KOPT-K1 (cell line): ENCODE measurements around the gene GAPDHS.

Experiments used
- H3K27ac ChIP-seq: fragments of 200-600 bp; sonication (generic); 2 replicates; pipeline ENCODE4 v1.5.1; 2016; ENCODE audit warnings: antibody characterized with exemption, mild to moderate bottlenecking, low read depth, low read length; ENCODE audit not compliant: poor library complexity, severe bottlenecking
- H3K36me3 ChIP-seq: fragments of 200-600 bp; sonication (generic); 2 replicates; pipeline ENCODE4 v1.5.1; 2017; ENCODE audit warnings: antibody characterized with exemption, mild to moderate bottlenecking, low read length, moderate library complexity; ENCODE audit not compliant: insufficient read depth
- H3K9me3 ChIP-seq: fragments of 200-600 bp; sonication (generic); 2 replicates; pipeline ENCODE4 v1.5.1; 2017; ENCODE audit warnings: antibody characterized with exemption, low read length, mild to moderate bottlenecking; ENCODE audit not compliant: insufficient read depth, poor library complexity, severe bottlenecking

GAPDHS gene

GRCh38 chr19:35533201-35533821 lies at the start of gene GAPDHS:
Gene GAPDHS (plus strand): TSS chr19:35533456. CDS start chr19:35533528, 72 bp downstream.
- no peaks in the 10 kb centered on the region for H3K9me3 ChIP-seq
- H3K27ac ChIP-seq: no peak within 1 kb of the TSS
- no peaks in the 10 kb centered on the region for H3K36me3 ChIP-seq

GRCh38 chr19:35484252-35485036 lies 48.8 kb upstream of the GAPDHS start:
- Histone ChIP-seq H3K9me3 (no peaks in the 10 kb centered on the region), H3K27ac (no peak overlapping the region), H3K36me3 (no peaks in the 10 kb centered on the region)

GRCh38 chr19:35486268-35486708 lies 47.0 kb upstream of the GAPDHS start:
- H3K9me3 ChIP-seq: no peaks in the 10 kb centered on the region
- no peaks in the 10 kb centered on the region for H3K36me3 ChIP-seq
- no peak overlapping the region for H3K27ac ChIP-seq

- Histone ChIP-seq H3K27ac (no peak overlapping the region), H3K9me3 (no peaks in the 10 kb centered on the region), H3K36me3 (no peaks in the 10 kb centered on the region)
Observed at GRCh38 chr19:35487656-35488182, 45.5 kb upstream of the GAPDHS start.

- Histone ChIP-seq H3K27ac (no peak overlapping the region), H3K36me3 (no peaks in the 10 kb centered on the region), H3K9me3 (no peaks in the 10 kb centered on the region)
Observed at GRCh38 chr19:35488677-35489076, 44.6 kb upstream of the GAPDHS start.

- Histone ChIP-seq H3K9me3 (no peaks in the 10 kb centered on the region), H3K36me3 (no peaks in the 10 kb centered on the region), H3K27ac (no peak within 1 kb of the TSS)
Observed at GRCh38 chr19:35490364-35490763, 42.9 kb upstream of the GAPDHS start, which contains the start of gene KRTDAP. Gene KRTDAP (minus strand): TSS chr19:35490464. CDS start chr19:35490442, 22 bp downstream.

GRCh38 chr19:35491836-35492360 lies 41.4 kb upstream of the GAPDHS start:
- H3K36me3 ChIP-seq: no peaks in the 10 kb centered on the region
- H3K9me3 ChIP-seq: no peaks in the 10 kb centered on the region
- no peak overlapping the region for H3K27ac ChIP-seq

GRCh38 chr19:35493971-35494370 lies 39.3 kb upstream of the GAPDHS start:
- Histone ChIP-seq H3K9me3 (no peaks in the 10 kb centered on the region), H3K36me3 (no peaks in the 10 kb centered on the region), H3K27ac (no peak overlapping the region)

- no peak overlapping the region for H3K27ac ChIP-seq
- H3K36me3 ChIP-seq: no peaks in the 10 kb centered on the region
- H3K9me3 ChIP-seq: no peaks in the 10 kb centered on the region
Observed at GRCh38 chr19:35495107-35496064, 37.9 kb upstream of the GAPDHS start.

GRCh38 chr19:35497406-35497805 lies 35.9 kb upstream of the GAPDHS start:
- Histone ChIP-seq H3K9me3 (no peaks in the 10 kb centered on the region), H3K36me3 (no peaks in the 10 kb centered on the region), H3K27ac (no peak overlapping the region)

- Histone ChIP-seq H3K36me3 (no peaks in the 10 kb centered on the region), H3K9me3 (no peaks in the 10 kb centered on the region), H3K27ac (no peak overlapping the region)
Observed at GRCh38 chr19:35498220-35498619, 35.0 kb upstream of the GAPDHS start.

- H3K9me3 ChIP-seq: no peaks in the 10 kb centered on the region
- no peak overlapping the region for H3K27ac ChIP-seq
- no peaks in the 10 kb centered on the region for H3K36me3 ChIP-seq
Observed at GRCh38 chr19:35498984-35499527, 34.2 kb upstream of the GAPDHS start.

GRCh38 chr19:35500611-35501010 lies 32.6 kb upstream of the GAPDHS start:
- H3K9me3 ChIP-seq: no peaks in the 10 kb centered on the region
- H3K27ac ChIP-seq: no peak overlapping the region
- H3K36me3 ChIP-seq: no peaks in the 10 kb centered on the region

GRCh38 chr19:35501684-35502083 lies 31.6 kb upstream of the GAPDHS start:
- H3K9me3 ChIP-seq: no peaks in the 10 kb centered on the region
- no peak overlapping the region for H3K27ac ChIP-seq
- no peaks in the 10 kb centered on the region for H3K36me3 ChIP-seq
